Sigmoid colon (tissue), 7 donors: ENCODE measurements around the gene CYBA. TPM values are rescaled to one million over a fixed set of nuclear protein-coding genes. Genes with fewer than 3 reads are reported as not detected.

ENCODE experiments used
- polyA plus RNA-seq, 3 donors: library from polyadenylated mRNA; stranded (reverse); fragments of 200-250 nt; gene quantifications; one replicate each; pipeline ENCODE4 v1.2.3, GENCODE V29; 2013
- total RNA-seq, 4 donors: library from RNA; depleted of rRNA; stranded (reverse); fragments of >200 nt; gene quantifications; one replicate each; pipeline ENCODE4 v1.1.0, GENCODE V29; 2016
- donor health status: healthy with polysubstance abuse.
- donor health status: Bipolar disorder and iron deficiency.
- donor health status: healthy.

Gene CYBA
- total and polyA plus RNA-seq, 7 donors = 63.1 to 429 (median 124) TPM

Other genes starting within 250 kb of the CYBA start
- gene ZFPM1, start 197.8 kb downstream of the CYBA start, total RNA-seq = 1 to 10 TPM in 1 of 4 donors, under 1 TPM in 3; 0.27 to 2.5 (median 0.51) TPM
- gene ZFPM1, start 197.8 kb downstream of the CYBA start, polyA plus RNA-seq = 1 to 10 TPM in 2 of 3 donors, under 1 TPM in 1; 0.60 to 3.7 (median 1.2) TPM
- gene ZC3H18, start 80.7 kb downstream of the CYBA start, total RNA-seq = 10 to 100 TPM; 15.5 to 22.1 (median 16.6) TPM
- 10 to 100 TPM in 2 of 3 donors, 1 to 10 TPM in 1; 9.6 to 37.7 (median 13.6) TPM for gene ZC3H18, start 80.7 kb downstream of the CYBA start, polyA plus RNA-seq
- not detected for gene IL17C, start 12.5 kb downstream of the CYBA start, total RNA-seq
- gene IL17C, start 12.5 kb downstream of the CYBA start, polyA plus RNA-seq = under 1 TPM in 1 of 3 donors, not detected in 2; 0.96 TPM
- 10 to 100 TPM; 16.8 to 25.7 (median 23.2) TPM for gene MVD, start 12.0 kb upstream of the CYBA start, total RNA-seq
- 100 to 1,000 TPM in 1 of 3 donors, 10 to 100 TPM in 2; 41.4 to 206 (median 84.8) TPM for gene MVD, start 12.0 kb upstream of the CYBA start, polyA plus RNA-seq
- gene SNAI3, start 35.5 kb upstream of the CYBA start, total RNA-seq = under 1 TPM in 2 of 4 donors, not detected in 2; 0.71 to 0.82 TPM
- 1 to 10 TPM in 1 of 3 donors, under 1 TPM in 2; 0.46 to 3.0 (median 0.60) TPM for gene SNAI3, start 35.5 kb upstream of the CYBA start, polyA plus RNA-seq
- 10 to 100 TPM; 16.0 to 21.4 (median 17.9) TPM for gene RNF166, start 55.4 kb upstream of the CYBA start, total RNA-seq
- gene RNF166, start 55.4 kb upstream of the CYBA start, polyA plus RNA-seq = 10 to 100 TPM in 1 of 3 donors, 1 to 10 TPM in 2; 5.4 to 34.8 (median 6.2) TPM
- 10 to 100 TPM in 3 of 4 donors, 1 to 10 TPM in 1; 6.1 to 11.7 (median 10.7) TPM for gene CTU2, start 55.5 kb upstream of the CYBA start, total RNA-seq
- gene CTU2, start 55.5 kb upstream of the CYBA start, polyA plus RNA-seq = 10 to 100 TPM in 1 of 3 donors, 1 to 10 TPM in 2; 8.4 to 16.3 (median 9.2) TPM
- gene PIEZO1, start 134.2 kb upstream of the CYBA start, total RNA-seq = 100 to 1,000 TPM in 3 of 4 donors, 10 to 100 TPM in 1; 97.4 to 242 (median 158) TPM
- gene PIEZO1, start 134.2 kb upstream of the CYBA start, polyA plus RNA-seq = 100 to 1,000 TPM in 1 of 3 donors, 10 to 100 TPM in 2; 18.0 to 169 (median 29.4) TPM
- gene CDT1, start 152.7 kb upstream of the CYBA start, total RNA-seq = 1 to 10 TPM in 1 of 4 donors, under 1 TPM in 2, not detected in 1; 0.71 to 3.0 (median 0.81) TPM
- gene CDT1, start 152.7 kb upstream of the CYBA start, polyA plus RNA-seq = 10 to 100 TPM in 1 of 3 donors, 1 to 10 TPM in 2; 3.6 to 17.4 (median 6.9) TPM
- 10 to 100 TPM; 56.6 to 78.3 (median 62.5) TPM for gene APRT, start 160.9 kb upstream of the CYBA start, total RNA-seq
- gene APRT, start 160.9 kb upstream of the CYBA start, polyA plus RNA-seq = 100 to 1,000 TPM; 245 to 329 (median 294) TPM
- gene GALNS, start 205.9 kb upstream of the CYBA start, total RNA-seq = 10 to 100 TPM in 3 of 4 donors, 1 to 10 TPM in 1; 6.7 to 50.4 (median 11.4) TPM
- 10 to 100 TPM in 1 of 3 donors, 1 to 10 TPM in 2; 6.2 to 32.4 (median 9.0) TPM for gene GALNS, start 205.9 kb upstream of the CYBA start, polyA plus RNA-seq
- gene TRAPPC2L, start 206.1 kb upstream of the CYBA start, total RNA-seq = 10 to 100 TPM; 30.7 to 42.1 (median 39.3) TPM
- 10 to 100 TPM; 42.1 to 56.5 (median 46.0) TPM for gene TRAPPC2L, start 206.1 kb upstream of the CYBA start, polyA plus RNA-seq
- gene PABPN1L, start 215.6 kb upstream of the CYBA start, total RNA-seq = not detected
- gene PABPN1L, start 215.6 kb upstream of the CYBA start, polyA plus RNA-seq = under 1 TPM in 1 of 3 donors, not detected in 2; 0.15 TPM